Mononuclear cell (primary cell): Measurements from ENCODE around the gene TNRC18. TPM values are rescaled to one million over a fixed set of nuclear protein-coding genes. Genes with fewer than 3 reads are reported as not detected.
A peak's percentile ranks its signal among the peaks of the same experiment; 100 is the strongest.
"Not testable (repeated sequence)": the region's sequence is repeated elsewhere in the genome, so short reads cannot be mapped to it uniquely, and the experiment has no call there.

Experiments used
- H3K27me3 ChIP-seq: 2 replicates; pipeline ENCODE4 v1.6.0; 2011; ENCODE audit warnings: low read length, control low read depth; ENCODE audit not compliant: insufficient read depth
- H3K4me1 ChIP-seq: 2 replicates; pipeline ENCODE4 v1.5.1; 2011; ENCODE audit warnings: mild to moderate bottlenecking, low read length, control low read depth; ENCODE audit not compliant: insufficient read depth
- H3K4me3 ChIP-seq: 2 replicates; pipeline ENCODE4 v1.5.1; 2011; ENCODE audit warnings: mild to moderate bottlenecking, low read length, moderate library complexity
- H3K9me3 ChIP-seq: 2 replicates; pipeline ENCODE4 v1.5.1; 2011; ENCODE audit warnings: low read depth, mild to moderate bottlenecking, control low read depth, low read length
- total RNA-seq: library from RNA; depleted of rRNA; stranded (reverse); fragments of >200 nt; gene quantifications from one replicate; pipeline ENCODE4 v1.2.3, GENCODE V29; 2012

The TNRC18 gene
- 42.4 TPM for total RNA-seq

- H3K27me3 ChIP-seq = peaks cover 46% of the 10 kb centered on the region
- peak within 1 kb of the TSS; percentile 91 for H3K4me3 ChIP-seq
- H3K4me1 ChIP-seq = peaks cover 72% of the 10 kb centered on the region
- no peaks in the 10 kb centered on the region for H3K9me3 ChIP-seq
These were observed at the start of gene TNRC18 for GRCh38 chr7:5423306-5423975. Gene TNRC18, minus strand, starts transcription at chr7:5423834. Its CDS starts 2,588 bp downstream, at chr7:5421246.

GRCh38 chr7:5472432-5473315, 49.0 kb upstream of the TNRC18 start:
- H3K9me3 ChIP-seq = no peaks in the 10 kb centered on the region
- no peaks in the 10 kb centered on the region for H3K27me3 ChIP-seq
- H3K4me3 ChIP-seq = no peak overlapping the region
- H3K4me1 ChIP-seq = peaks cover 1% of the 10 kb centered on the region

GRCh38 chr7:5471623-5472022, 48.0 kb upstream of the TNRC18 start:
- not testable (repeated sequence) for H3K9me3 ChIP-seq, H3K4me1 ChIP-seq, H3K27me3 ChIP-seq, H3K4me3 ChIP-seq

- Histone ChIP-seq H3K9me3 (no peaks in the 10 kb centered on the region), H3K27me3 (no peaks in the 10 kb centered on the region), H3K4me1 (no peaks in the 10 kb centered on the region), H3K4me3 (no peak overlapping the region)
These were observed 47.2 kb upstream of the TNRC18 start for GRCh38 chr7:5470816-5471215.

- Histone ChIP-seq H3K4me3 (no peak overlapping the region), H3K27me3 (no peaks in the 10 kb centered on the region), H3K4me1 (no peaks in the 10 kb centered on the region), H3K9me3 (no peaks in the 10 kb centered on the region)
These were observed 46.5 kb upstream of the TNRC18 start for GRCh38 chr7:5470167-5470532.

GRCh38 chr7:5469375-5470166, 45.9 kb upstream of the TNRC18 start:
- no peak overlapping the region for H3K4me3 ChIP-seq
- no peaks in the 10 kb centered on the region for H3K27me3 ChIP-seq
- H3K9me3 ChIP-seq = no peaks in the 10 kb centered on the region
- H3K4me1 ChIP-seq = no peaks in the 10 kb centered on the region

GRCh38 chr7:5467645-5468044, 44.0 kb upstream of the TNRC18 start:
- Histone ChIP-seq H3K4me1 (no peaks in the 10 kb centered on the region), H3K9me3 (no peaks in the 10 kb centered on the region), H3K27me3 (no peaks in the 10 kb centered on the region), H3K4me3 (no peak overlapping the region)

GRCh38 chr7:5466551-5466950, 42.9 kb upstream of the TNRC18 start:
- H3K4me3 ChIP-seq = no peak overlapping the region
- H3K27me3 ChIP-seq = no peaks in the 10 kb centered on the region
- H3K4me1 ChIP-seq = peaks cover 7% of the 10 kb centered on the region
- H3K9me3 ChIP-seq = no peaks in the 10 kb centered on the region

GRCh38 chr7:5463031-5463430, 39.4 kb upstream of the TNRC18 start:
- H3K27me3 ChIP-seq = no peaks in the 10 kb centered on the region

GRCh38 chr7:5462216-5462615, 38.6 kb upstream of the TNRC18 start:
- Histone ChIP-seq H3K4me3 (no peak overlapping the region), H3K9me3 (no peaks in the 10 kb centered on the region), H3K27me3 (no peaks in the 10 kb centered on the region), H3K4me1 (peaks cover 13% of the 10 kb centered on the region)

More at GRCh38 chr7:5463031-5463430, 39.4 kb upstream of the TNRC18 start:
- H3K4me1 ChIP-seq = peaks cover 7% of the 10 kb centered on the region
- no peaks in the 10 kb centered on the region for H3K9me3 ChIP-seq
- H3K4me3 ChIP-seq = no peak overlapping the region

GRCh38 chr7:5458921-5459480, 35.4 kb upstream of the TNRC18 start:
- Histone ChIP-seq H3K4me3 (no peak overlapping the region), H3K4me1 (peaks cover 13% of the 10 kb centered on the region), H3K9me3 (no peaks in the 10 kb centered on the region), H3K27me3 (no peaks in the 10 kb centered on the region)

- Histone ChIP-seq H3K9me3 (no peaks in the 10 kb centered on the region), H3K27me3 (no peaks in the 10 kb centered on the region), H3K4me3 (no peak overlapping the region), H3K4me1 (peaks cover 10% of the 10 kb centered on the region)
These were observed 33.7 kb upstream of the TNRC18 start for GRCh38 chr7:5457245-5457735.

- no peaks in the 10 kb centered on the region for H3K9me3 ChIP-seq
- no peak overlapping the region for H3K4me3 ChIP-seq
- H3K4me1 ChIP-seq = peaks cover 6% of the 10 kb centered on the region
These were observed 32.8 kb upstream of the TNRC18 start for GRCh38 chr7:5456409-5456808.

GRCh38 chr7:5455581-5456219, 32.1 kb upstream of the TNRC18 start:
- Histone ChIP-seq H3K4me3 (no peak overlapping the region), H3K9me3 (no peaks in the 10 kb centered on the region), H3K27me3 (no peaks in the 10 kb centered on the region), H3K4me1 (peaks cover 6% of the 10 kb centered on the region)

More at GRCh38 chr7:5456409-5456808, 32.8 kb upstream of the TNRC18 start:
- no peaks in the 10 kb centered on the region for H3K27me3 ChIP-seq
